WI38 (cell line): ENCODE data around the gene CFAP77.

Experiments
- H3K4me3 ChIP-seq: 2 replicates; pipeline ENCODE4 v1.5.1; 2011; ENCODE audit warnings: low read depth, mild to moderate bottlenecking, control low read depth, low read length
- CTCF ChIP-seq: IDR thresholded peaks from 2 replicates; pipeline ENCODE4 v1.5.1; 2012; ENCODE audit warnings: low read depth, mild to moderate bottlenecking, control low read depth, low read length

CFAP77 gene

GRCh38 chr9:132391449-132391848 is 18.6 kb upstream of the CFAP77 start:
- TF ChIP-seq CTCF = no peak
- H3K4me3 ChIP-seq = no peak overlapping the region

GRCh38 chr9:132395560-132395959 is 14.5 kb upstream of the CFAP77 start:
- no peak overlapping the region for H3K4me3 ChIP-seq
- no peak for TF ChIP-seq CTCF

- H3K4me3 ChIP-seq = no peak overlapping the region
- no peak for TF ChIP-seq CTCF
Observed at GRCh38 chr9:132401824-132402223, 8.2 kb upstream of the CFAP77 start.

DNA sequence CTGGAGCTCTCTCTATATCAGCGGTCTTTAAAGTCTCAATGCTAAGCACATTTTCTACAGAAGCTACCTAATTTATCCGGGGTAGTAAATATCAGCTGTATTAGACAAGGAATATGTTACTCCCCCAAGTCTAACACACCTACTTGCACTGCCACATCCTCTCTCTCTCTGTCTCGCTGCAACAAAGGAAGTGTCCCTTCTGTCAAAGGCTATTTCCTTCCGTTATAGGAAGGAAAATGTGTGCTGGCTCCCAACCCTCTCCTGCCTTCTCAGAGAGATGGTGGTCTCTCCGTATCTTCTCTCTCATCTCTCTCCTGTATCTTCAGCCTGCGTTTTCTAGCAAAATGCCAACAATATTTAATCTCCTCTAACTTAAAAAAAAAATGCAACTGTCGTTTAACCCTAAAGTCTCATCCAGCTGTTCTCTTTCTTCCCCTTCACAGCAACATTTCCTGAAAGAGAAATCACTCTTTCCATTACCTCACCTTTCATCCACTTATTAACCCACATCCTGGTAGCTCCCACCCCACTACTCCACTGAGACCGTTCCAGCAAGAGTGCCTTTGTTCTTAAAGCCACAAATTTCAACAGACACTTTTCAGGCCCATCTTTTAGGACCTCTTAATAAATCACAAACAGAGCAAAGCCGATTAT is 5.7 kb upstream of the CFAP77 start:
- TF ChIP-seq CTCF = no peak
- no peak overlapping the region for H3K4me3 ChIP-seq

DNA sequence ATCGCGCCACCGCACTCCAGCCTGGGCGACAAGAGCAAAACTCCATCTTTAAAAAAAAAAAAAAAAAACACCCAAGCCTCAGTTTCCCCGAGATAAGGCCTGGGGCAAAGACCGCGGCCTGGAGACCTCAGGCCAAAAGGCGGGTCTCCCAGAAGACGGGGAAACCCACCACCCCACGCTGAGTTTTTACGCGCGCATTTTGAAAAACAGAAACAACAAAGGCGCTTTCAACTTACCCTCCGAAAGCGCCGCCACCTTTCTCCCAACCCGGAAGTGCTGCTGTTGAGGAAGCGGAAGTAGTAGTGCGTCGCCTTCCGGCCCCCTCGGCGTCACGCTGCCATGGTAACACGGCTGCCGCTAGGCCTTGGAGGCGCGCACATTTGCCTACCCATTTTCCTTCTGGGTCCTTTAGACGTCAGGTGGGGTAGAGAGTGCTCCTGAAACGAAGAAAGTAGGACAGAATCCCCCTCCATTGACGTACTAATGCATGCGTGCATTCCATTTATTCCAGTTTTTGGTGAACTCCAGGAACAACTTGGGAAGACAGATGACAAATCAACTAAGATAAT is 3.4 kb upstream of the CFAP77 start, which contains the start of gene TTF1:
TSS of gene TTF1 (minus strand) at position 287 of the 569 bp plus-strand sequence. CDS start 4,019 bp downstream, outside the sequence.
- peak within 1 kb of the TSS; percentile 78 for H3K4me3 ChIP-seq
- no peak for TF ChIP-seq CTCF

- peak overlapping the region; percentile 78; the same call in 1 of the 2 replicates for H3K4me3 ChIP-seq
- TF ChIP-seq CTCF = no peak
Observed at GRCh38 chr9:132407196-132407595, 2.8 kb upstream of the CFAP77 start.

DNA sequence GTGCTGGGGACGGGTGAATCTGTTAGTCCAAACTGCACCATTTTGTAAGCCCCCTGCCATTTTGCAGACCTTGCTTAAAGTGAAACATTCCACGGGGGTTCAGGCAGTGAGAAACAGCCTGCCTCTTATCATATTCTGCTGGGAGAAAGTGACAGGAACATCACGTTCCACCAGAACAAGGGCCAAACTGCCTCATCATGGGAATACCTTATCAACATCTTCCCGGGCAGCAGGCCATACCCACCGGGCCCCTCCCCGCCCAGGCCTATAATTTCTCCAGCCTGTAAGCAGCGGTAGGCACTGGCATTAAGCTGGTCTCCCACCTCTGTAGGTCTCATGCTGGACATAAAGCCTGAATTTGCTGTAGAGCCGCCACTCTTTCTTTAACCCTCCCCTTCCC is 1.5 kb upstream of the CFAP77 start:
- TF ChIP-seq CTCF = no peak
- no peak overlapping the region for H3K4me3 ChIP-seq
